K562 (cell line): ENCODE measurements around the gene PPP1R1C. TPM values are rescaled to one million over a fixed set of nuclear protein-coding genes. Genes with fewer than 3 reads are reported as not detected.

Source experiments
- ATAC-seq: fragments of 200-7000 bp; cut with Tn5 transposase; 3 replicates; pipeline ENCODE4 v1.9.1; 2020; ENCODE audit warnings: moderate library complexity
- BruUV-seq: library from RNA; stranded (reverse); fragments of 400-500 nt; replicated peaks from 2 replicates; lab custom pipeline; 2021; lab: Mats Ljungman, UMichigan
- CTCF ChIA-PET: fragments of 300-600 bp; formaldehyde crosslinking; extraction: SDS; loops from one replicate; lab custom pipeline; 2021; ENCODE audit warnings: low intra/inter-chr PET ratio; lab: Yijun Ruan, JAX
- POLR2A ChIA-PET: fragments of 300-600, 350-650 bp; sonication (Branson Sonifier 250); formaldehyde crosslinking; extraction: SDS; loops from one replicate; lab custom pipeline; 2021; ENCODE audit warnings: antibody characterized with exemption, inconsistent platforms; lab: Yijun Ruan, JAX
- DNase-seq, 4 experiments: peaks; one replicate each; pipeline versions ENCODE4 v3.0.0 to v3.0.0-alpha.2; 2011 to 2018; ENCODE audit warnings: low spot score in 3 of 4, mixed read lengths in 3 of 4; ENCODE audit errors: extremely low read depth in 1 of 4
- FAIRE-seq: peaks from 2 replicates; lab custom pipeline; 2011; peaks lifted over from hg19 to GRCh38; lab: Jason Lieb, UNC
- H2AFZ ChIP-seq: 2 replicates; pipeline ENCODE4 v1.6.0; 2011; ENCODE audit warnings: low read depth, low read length, control low read depth, inconsistent platforms
- H3K27ac ChIP-seq: fragments of 200-600 bp; 3 replicates; pipeline ENCODE4 v1.8.0; 2011; ENCODE audit warnings: low read depth, mild to moderate bottlenecking, control low read depth, inconsistent platforms, low read length, moderate library complexity, mixed read lengths; ENCODE audit errors: extremely low read depth
- H3K27me3 ChIP-seq, 2 experiments: fragments of 300-600 bp in 1 of 2; 2 replicates in 1 of 2; 3 replicates in 1 of 2; pipeline versions ENCODE4 v1.6.0 to v1.8.0; 2011; ENCODE audit warnings: inconsistent platforms in 2 of 2, low read length in 2 of 2, mild to moderate bottlenecking in 1 of 2, mixed read lengths in 1 of 2, moderate library complexity in 1 of 2; ENCODE audit not compliant: control insufficient read depth in 2 of 2, insufficient read depth in 2 of 2
- H3K36me3 ChIP-seq: fragments of 300-600 bp; 3 replicates; pipeline ENCODE4 v1.8.0; 2011; ENCODE audit warnings: mild to moderate bottlenecking, low read length, inconsistent platforms; ENCODE audit not compliant: control insufficient read depth, insufficient read depth
- H3K4me1 ChIP-seq, 2 experiments: fragments of 200-600 bp in 1 of 2; replicated peaks in 1 of 2; 2 replicates in 1 of 2; 3 replicates in 1 of 2; pipeline versions ENCODE4 v1.5.1 to v1.8.0; 2011; ENCODE audit warnings: inconsistent platforms in 2 of 2, low read length in 2 of 2, mild to moderate bottlenecking in 1 of 2, mixed read lengths in 1 of 2, moderate library complexity in 1 of 2; ENCODE audit not compliant: control insufficient read depth in 2 of 2, insufficient read depth in 2 of 2
- H3K4me2 ChIP-seq: 2 replicates; pipeline ENCODE4 v1.6.1; 2011; ENCODE audit warnings: low read length, control low read depth, inconsistent platforms, mixed read lengths; ENCODE audit not compliant: insufficient read depth
- H3K4me3 ChIP-seq: fragments of 200-600 bp; sonication (generic), shearing (Covaris generic); 2 replicates; pipeline ENCODE4 v1.5.1; 2016; ENCODE audit warnings: control low read depth, inconsistent platforms
- H3K79me2 ChIP-seq: fragments of 200-600 bp; 3 replicates; pipeline ENCODE4 v1.8.0; 2011; ENCODE audit warnings: low read length, inconsistent platforms; ENCODE audit not compliant: control insufficient read depth, insufficient read depth
- H3K9ac ChIP-seq, 2 experiments: 2 replicates each; pipeline versions ENCODE4 v1.6.0 to v1.6.1; 2011; ENCODE audit warnings: low read depth in 2 of 2, low read length in 2 of 2, control low read depth in 1 of 2, inconsistent platforms in 1 of 2, mild to moderate bottlenecking in 1 of 2, mixed read lengths in 1 of 2; ENCODE audit not compliant: insufficient read depth in 1 of 2
- H3K9me1 ChIP-seq: one replicate; pipeline ENCODE4 v1.6.0; 2011; ENCODE audit warnings: inconsistent platforms, mild to moderate bottlenecking, low read length, moderate library complexity; ENCODE audit not compliant: control insufficient read depth, insufficient read depth
- H3K9me3 ChIP-seq: replicated peaks from 2 replicates; pipeline ENCODE4 v1.5.1; 2011; ENCODE audit warnings: low read depth, low read length, inconsistent platforms; ENCODE audit not compliant: control insufficient read depth, insufficient read depth
- H4K20me1 ChIP-seq: replicated peaks from 2 replicates; pipeline ENCODE4 v1.6.1; 2011; ENCODE audit warnings: low read length, inconsistent platforms, mixed read lengths; ENCODE audit not compliant: control insufficient read depth, insufficient read depth
- DACH1 ChIP-seq: fragments of 450-650 bp; IDR thresholded peaks from 2 replicates; pipeline ENCODE4 v1.6.1; 2018; ENCODE audit not compliant: partially characterized antibody
- DIDO1 ChIP-seq: fragments of 450-650 bp; IDR thresholded peaks from 2 replicates; pipeline ENCODE4 v1.6.1; 2016; ENCODE audit warnings: low read depth, missing biosample characterization, missing genetic modification characterization
- GATAD2A ChIP-seq: fragments of 450-650 bp; IDR thresholded peaks from 2 replicates; pipeline ENCODE4 v1.6.1; 2017
- HNRNPUL1 ChIP-seq: fragments of 200-400 bp; formaldehyde crosslinking; IDR thresholded peaks from 2 replicates; pipeline ENCODE4 v1.6.1; 2017; ENCODE audit warnings: low read length
- KLF16 ChIP-seq: IDR thresholded peaks from 2 replicates; pipeline ENCODE4 v1.6.1; 2016; ENCODE audit warnings: antibody characterized with exemption
- RBM15 ChIP-seq: fragments of 200-400 bp; formaldehyde crosslinking; IDR thresholded peaks from 2 replicates; pipeline ENCODE4 v1.6.1; 2018; ENCODE audit warnings: mild to moderate bottlenecking, low read length, moderate library complexity; ENCODE audit not compliant: insufficient read depth
- RFX7 ChIP-seq: fragments of 250-450 bp; sonication (Bioruptor Pico); IDR thresholded peaks from 2 replicates; pipeline ENCODE4 v1.5.1; 2021; ENCODE audit warnings: mild to moderate bottlenecking
- SMARCC2 ChIP-seq: fragments of 450-650 bp; IDR thresholded peaks from 2 replicates; pipeline ENCODE4 v1.6.1; 2017; ENCODE audit warnings: antibody characterized with exemption, moderate library complexity, mild to moderate bottlenecking, low read depth
- THRAP3 ChIP-seq: fragments of 450-650 bp; IDR thresholded peaks from 2 replicates; pipeline ENCODE4 v1.6.1; 2016; ENCODE audit warnings: mild to moderate bottlenecking, inconsistent platforms, borderline replicate concordance
- ZFP30 ChIP-seq: fragments of 250-450 bp; sonication (Bioruptor Pico); IDR thresholded peaks from 2 replicates; pipeline ENCODE4 v1.8.0; 2022; ENCODE audit warnings: moderate library complexity, mild to moderate bottlenecking, inconsistent platforms, borderline replicate concordance
- ZNF780A ChIP-seq: fragments of 250-450 bp; sonication (Bioruptor Pico); IDR thresholded peaks from 2 replicates; pipeline ENCODE4 v1.5.0; 2021; ENCODE audit warnings: mild to moderate bottlenecking
- ZNF785 ChIP-seq: fragments of 250-450 bp; sonication (Bioruptor Pico); IDR thresholded peaks from 2 replicates; pipeline ENCODE4 v1.4.0; 2020; ENCODE audit warnings: mild to moderate bottlenecking
- ZZZ3 ChIP-seq: fragments of 450-650 bp; IDR thresholded peaks from 2 replicates; pipeline ENCODE4 v1.6.1; 2016; ENCODE audit warnings: antibody characterized with exemption, mild to moderate bottlenecking, moderate library complexity
- WGBS: fragments of 100-300 bp; shearing (Covaris generic); methylation state at CpG from one replicate; pipeline ENCODE4 v1.1.6; 2016; ENCODE audit warnings: low coverage, mixed read lengths; ENCODE audit not compliant: insufficient coverage; ENCODE audit errors: missing lambda C conversion rate; 5-methylcytosine and 5-hydroxymethylcytosine counted together
- in situ Hi-C: fragments of 300-500 bp; cut with MboI; formaldehyde crosslinking; loops from 4 replicates; pipeline ENCODE4 v1.15.0; 2018; ENCODE audit warnings: inconsistent platforms, mixed read lengths
- intact Hi-C: fragments of 100-400 bp; cut with micrococcal nuclease; formaldehyde crosslinking; loops from 2 replicates; pipeline ENCODE4 v1.14.2; 2022
- polyA plus RNA-seq, 8 experiments: library from polyadenylated mRNA; depleted of rRNA in 4 of 8; stranded (reverse) in 5 of 8; unstranded in 3 of 8; fragments of >200 nt; fragmentation: Nextera tagmentation in 2 of 8; fragmentation: Illumina TruSeq in 1 of 8; extraction: Ambion mirVana in 2 of 8; extraction: Trizol in 1 of 8; gene quantifications; 2 replicates each; pipeline versions ENCODE4 v1.2.1 to v1.2.3, GENCODE V29; 2011 to 2014; ENCODE audit warnings: inconsistent platforms in 1 of 8, missing spikeins in 1 of 8
- total RNA-seq, 7 experiments: library from RNA; depleted of rRNA in 6 of 7; stranded (reverse); fragments of >200 nt in 6 of 7; fragmentation: Illumina TruSeq in 2 of 7; extraction: Trizol in 2 of 7; gene quantifications; 2 replicates each; pipeline versions ENCODE4 v1.2.1 to v1.2.3, GENCODE V29; 2011 to 2021; ENCODE audit warnings: low replicate concordance in 1 of 7
- TF ChIP-seq, protein P1 (sequence below): fragments of 250-450 bp; sonication (Bioruptor Pico); IDR thresholded peaks from 2 replicates; pipeline ENCODE4 v1.8.0; 2021; ENCODE audit warnings: moderate library complexity, mild to moderate bottlenecking, inconsistent platforms

PPP1R1C gene
- total and polyA plus RNA-seq, 9 of the 15 experiments (the other 6 are each of a cell fraction or from before 2014, with no cell fraction given) = 0.09 to 0.64 (median 0.40) TPM; not detected in 2

DNA sequence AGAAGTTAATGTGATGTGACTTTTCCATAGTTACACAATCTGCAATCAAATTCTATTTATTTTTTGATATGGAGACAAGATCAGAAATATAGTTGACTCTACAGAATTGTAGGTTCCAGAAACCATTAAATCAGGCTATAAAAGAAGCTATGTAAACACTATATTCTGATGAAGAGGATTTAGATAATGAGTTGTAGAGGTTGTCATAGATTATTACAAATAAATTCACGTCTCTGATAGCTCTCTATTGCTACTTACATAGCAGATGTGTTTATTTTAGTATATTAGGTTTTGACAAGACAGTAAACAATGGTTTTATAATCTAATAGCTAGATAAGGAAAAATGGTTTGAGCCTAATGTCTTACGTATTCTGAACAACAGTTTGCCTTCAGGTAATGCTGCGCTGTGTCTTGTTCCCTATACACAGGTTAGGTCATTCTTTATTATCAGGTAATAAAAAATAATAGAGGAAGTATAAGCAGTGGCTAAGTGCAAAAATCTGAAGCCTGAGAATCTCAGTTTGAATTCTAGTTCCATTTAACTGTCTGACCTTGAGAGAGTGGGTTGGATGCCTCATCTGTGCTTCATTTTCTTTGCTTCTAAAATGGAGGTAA is 93.4 kb downstream of the PPP1R1C start:
- no peak for DNase-seq
- H2AFZ ChIP-seq = no peak overlapping the region
- no peaks in the 10 kb centered on the region for H3K9me3 ChIP-seq
- TF ChIP-seq ZZZ3 (no peak), SMARCC2 (no peak), HNRNPUL1 (no peak), RFX7 (CRISPR knock-in tag) (no peak), KLF16 (no peak)
- TF ChIP-seq, all 486 proteins: peak for 0
- CTCF ChIA-PET = no interaction called here
- POLR2A ChIA-PET = no interaction called here
- H3K79me2 ChIP-seq = no peaks in the 10 kb centered on the region
- no peak overlapping the region for H3K4me3 ChIP-seq
- no peaks in the 10 kb centered on the region for H3K27me3 ChIP-seq
- no peaks in the 10 kb centered on the region for H4K20me1 ChIP-seq
- no peak for FAIRE-seq
- H3K9ac ChIP-seq = no peak overlapping the region
- 2% methylated on average over 3 of the region's 3 CpGs for WGBS
- H3K9me1 ChIP-seq = no peaks in the 10 kb centered on the region
- no peak for ATAC-seq
- H3K4me2 ChIP-seq = no peak overlapping the region
- H3K4me1 ChIP-seq = no peaks in the 10 kb centered on the region
- intact Hi-C loops = loop anchor here (5.0 to 10.0 kb wide), 2 partner anchors 122 to 1954 kb away; no protein-coding TSS in a partner anchor
- no peaks in the 10 kb centered on the region for H3K36me3 ChIP-seq
- H3K27ac ChIP-seq = no peak overlapping the region
- BruUV-seq = no TSS peak
- in situ Hi-C loops = loop anchor here (10.0 kb wide), 1 partner anchor 344 kb away; no protein-coding TSS in a partner anchor

DNA sequence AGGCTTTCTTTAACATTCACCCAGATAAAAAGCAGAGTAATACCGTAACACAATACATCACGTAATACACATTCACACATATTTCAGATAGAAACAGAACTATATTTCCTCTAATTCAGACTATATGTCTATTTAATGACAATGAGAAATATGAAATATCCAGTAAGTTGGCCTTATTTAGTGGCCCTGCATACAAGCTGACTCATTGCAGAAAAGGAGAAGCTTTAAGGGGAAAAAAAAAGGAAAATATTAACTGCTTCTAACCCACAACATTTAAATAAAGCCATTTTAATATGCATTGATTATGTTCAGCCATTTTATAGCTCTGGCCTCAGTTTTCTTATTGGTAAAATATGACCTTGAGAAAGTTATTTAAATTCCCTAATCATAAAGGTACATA is 94.8 kb downstream of the PPP1R1C start:
- Histone ChIP-seq H3K4me2 (no peak overlapping the region), H3K9me3 (no peaks in the 10 kb centered on the region), H2AFZ (no peak overlapping the region), H4K20me1 (no peaks in the 10 kb centered on the region), H3K27ac (no peak overlapping the region), H3K36me3 (no peaks in the 10 kb centered on the region), H3K9ac (no peak overlapping the region), H3K27me3 (no peaks in the 10 kb centered on the region), H3K4me1 (no peaks in the 10 kb centered on the region), H3K9me1 (no peaks in the 10 kb centered on the region), H3K4me3 (no peak overlapping the region), H3K79me2 (no peaks in the 10 kb centered on the region)
- in situ Hi-C loops (no loop called here), intact Hi-C loops (no loop called here)
- ATAC-seq = no peak
- BruUV-seq = no TSS peak
- POLR2A ChIA-PET = no interaction called here
- CTCF ChIA-PET = no interaction called here
- FAIRE-seq = no peak
- 0% methylated on average over 2 of the region's 2 CpGs for WGBS
- no peak for DNase-seq
- TF ChIP-seq GATAD2A (no peak), ZFP30 (CRISPR knock-in tag) (no peak), ZNF785 (CRISPR knock-in tag) (no peak), THRAP3 (no peak), ZNF780A (no peak), DACH1 (no peak), RBM15 (no peak), DIDO1 (tag) (no peak), ZZZ3 (no peak)
- TF ChIP-seq, protein P1, sequence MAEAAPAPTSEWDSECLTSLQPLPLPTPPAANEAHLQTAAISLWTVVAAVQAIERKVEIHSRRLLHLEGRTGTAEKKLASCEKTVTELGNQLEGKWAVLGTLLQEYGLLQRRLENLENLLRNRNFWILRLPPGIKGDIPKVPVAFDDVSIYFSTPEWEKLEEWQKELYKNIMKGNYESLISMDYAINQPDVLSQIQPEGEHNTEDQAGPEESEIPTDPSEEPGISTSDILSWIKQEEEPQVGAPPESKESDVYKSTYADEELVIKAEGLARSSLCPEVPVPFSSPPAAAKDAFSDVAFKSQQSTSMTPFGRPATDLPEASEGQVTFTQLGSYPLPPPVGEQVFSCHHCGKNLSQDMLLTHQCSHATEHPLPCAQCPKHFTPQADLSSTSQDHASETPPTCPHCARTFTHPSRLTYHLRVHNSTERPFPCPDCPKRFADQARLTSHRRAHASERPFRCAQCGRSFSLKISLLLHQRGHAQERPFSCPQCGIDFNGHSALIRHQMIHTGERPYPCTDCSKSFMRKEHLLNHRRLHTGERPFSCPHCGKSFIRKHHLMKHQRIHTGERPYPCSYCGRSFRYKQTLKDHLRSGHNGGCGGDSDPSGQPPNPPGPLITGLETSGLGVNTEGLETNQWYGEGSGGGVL = no peak
